SK-N-SH treated with all-trans-retinoic acid at 6 μM for 48 hours (cell line): ENCODE data around the gene LRP8.

Source experiments
- ATAC-seq: fragments of 200-7000 bp; cut with Tn5 transposase; 3 replicates; pipeline ENCODE4 v1.9.1; 2020; ENCODE audit warnings: mild to moderate bottlenecking, moderate library complexity
- ARNTL ChIP-seq: fragments of 450-650 bp; formaldehyde crosslinking; IDR thresholded peaks from 2 replicates; pipeline ENCODE4 v1.5.0; 2020; ENCODE audit warnings: low read depth, mild to moderate bottlenecking, moderate library complexity, borderline replicate concordance
- BACH2 ChIP-seq: fragments of 250-450 bp; sonication (Bioruptor Pico); IDR thresholded peaks from 2 replicates; pipeline ENCODE4 v1.9.0; 2021; ENCODE audit warnings: mild to moderate bottlenecking, borderline replicate concordance
- CSDC2 ChIP-seq: fragments of 250-450 bp; sonication (Bioruptor Pico); IDR thresholded peaks from 2 replicates; pipeline ENCODE4 v1.5.0; 2020; ENCODE audit warnings: mild to moderate bottlenecking, moderate library complexity
- ESRRG ChIP-seq: fragments of 250-450 bp; sonication (Bioruptor Pico); IDR thresholded peaks from 2 replicates; pipeline ENCODE4 v1.6.1; 2021; ENCODE audit warnings: mild to moderate bottlenecking
- GLIS3 ChIP-seq: fragments of 250-450 bp; sonication (Bioruptor Pico); IDR thresholded peaks from 2 replicates; pipeline ENCODE4 v1.5.0; 2020; ENCODE audit warnings: mild to moderate bottlenecking, moderate library complexity
- ISL1 ChIP-seq: fragments of 250-450 bp; sonication (Bioruptor Pico); IDR thresholded peaks from 2 replicates; pipeline ENCODE4 v2.1.2; 2022; ENCODE audit warnings: mild to moderate bottlenecking, moderate library complexity
- OSR1 ChIP-seq: fragments of 250-450 bp; sonication (Bioruptor Pico); IDR thresholded peaks from 2 replicates; pipeline ENCODE4 v1.8.0; 2022; ENCODE audit warnings: moderate library complexity, mild to moderate bottlenecking, inconsistent platforms
- PPARA ChIP-seq: fragments of 250-450 bp; sonication (Bioruptor Pico); IDR thresholded peaks from 2 replicates; pipeline ENCODE4 v1.5.0; 2020; ENCODE audit warnings: mild to moderate bottlenecking, borderline replicate concordance
- RARB ChIP-seq: fragments of 250-450 bp; sonication (Bioruptor Pico); IDR thresholded peaks from 2 replicates; pipeline ENCODE4 v1.8.0; 2021; ENCODE audit warnings: mild to moderate bottlenecking, moderate library complexity
- SNAI2 ChIP-seq: fragments of 250-450 bp; sonication (Bioruptor Pico); IDR thresholded peaks from 2 replicates; pipeline ENCODE4 v1.5.0; 2020; ENCODE audit warnings: mild to moderate bottlenecking, moderate library complexity
- TCF4 ChIP-seq: fragments of 250-450 bp; sonication (Bioruptor Pico); IDR thresholded peaks from 2 replicates; pipeline ENCODE4 v1.8.0; 2021; ENCODE audit warnings: mild to moderate bottlenecking, moderate library complexity, borderline replicate concordance
- TOX ChIP-seq: fragments of 250-450 bp; sonication (Bioruptor Pico); IDR thresholded peaks from 2 replicates; pipeline ENCODE4 v1.8.0; 2021; ENCODE audit warnings: mild to moderate bottlenecking, moderate library complexity, borderline replicate concordance
- ZC3H10 ChIP-seq: fragments of 250-450 bp; sonication (Bioruptor Pico); IDR thresholded peaks from 2 replicates; pipeline ENCODE4 v1.5.1; 2021; ENCODE audit warnings: mild to moderate bottlenecking, moderate library complexity
- ZFP3 ChIP-seq: fragments of 250-450 bp; sonication (Bioruptor Pico); IDR thresholded peaks from 2 replicates; pipeline ENCODE4 v1.5.0; 2020; ENCODE audit warnings: mild to moderate bottlenecking, moderate library complexity
- ZFP30 ChIP-seq: fragments of 450-650 bp; formaldehyde crosslinking; IDR thresholded peaks from 2 replicates; pipeline ENCODE4 v1.5.0; 2022; ENCODE audit warnings: mild to moderate bottlenecking, moderate library complexity
- ZNF565 ChIP-seq: fragments of 450-650 bp; formaldehyde crosslinking; conservative IDR thresholded peaks from 2 replicates; pipeline ENCODE4 v1.5.0; 2020; ENCODE audit warnings: low read depth, mild to moderate bottlenecking, moderate library complexity
- ZNF70 ChIP-seq: fragments of 450-650 bp; formaldehyde crosslinking; IDR thresholded peaks from 2 replicates; pipeline ENCODE4 v1.5.0; 2020; ENCODE audit warnings: mild to moderate bottlenecking, moderate library complexity
- ZNF8 ChIP-seq: fragments of 450-650 bp; formaldehyde crosslinking; IDR thresholded peaks from 2 replicates; pipeline ENCODE4 v1.5.0; 2020; ENCODE audit warnings: mild to moderate bottlenecking, moderate library complexity
- TF ChIP-seq, protein P1 (sequence below): fragments of 250-450 bp; sonication (Bioruptor Pico); IDR thresholded peaks from 2 replicates; pipeline ENCODE4 v1.5.1; 2021; ENCODE audit warnings: mild to moderate bottlenecking, moderate library complexity
- TF ChIP-seq, protein P2 (sequence below): fragments of 250-450 bp; sonication (Bioruptor Pico); IDR thresholded peaks from 2 replicates; pipeline ENCODE4 v1.8.0; 2020; ENCODE audit warnings: mild to moderate bottlenecking, moderate library complexity, borderline replicate concordance
- TF ChIP-seq, protein P3 (sequence below): fragments of 250-450 bp; sonication (Bioruptor Pico); IDR thresholded peaks from 2 replicates; pipeline ENCODE4 v1.8.0; 2021; ENCODE audit warnings: low read depth, mild to moderate bottlenecking, moderate library complexity, borderline replicate concordance
- TF ChIP-seq, protein P4 (sequence below): fragments of 250-450 bp; sonication (Bioruptor Pico); IDR thresholded peaks from 2 replicates; pipeline ENCODE4 v1.5.1; 2020; ENCODE audit warnings: low read depth, mild to moderate bottlenecking, moderate library complexity

LRP8 gene

DNA sequence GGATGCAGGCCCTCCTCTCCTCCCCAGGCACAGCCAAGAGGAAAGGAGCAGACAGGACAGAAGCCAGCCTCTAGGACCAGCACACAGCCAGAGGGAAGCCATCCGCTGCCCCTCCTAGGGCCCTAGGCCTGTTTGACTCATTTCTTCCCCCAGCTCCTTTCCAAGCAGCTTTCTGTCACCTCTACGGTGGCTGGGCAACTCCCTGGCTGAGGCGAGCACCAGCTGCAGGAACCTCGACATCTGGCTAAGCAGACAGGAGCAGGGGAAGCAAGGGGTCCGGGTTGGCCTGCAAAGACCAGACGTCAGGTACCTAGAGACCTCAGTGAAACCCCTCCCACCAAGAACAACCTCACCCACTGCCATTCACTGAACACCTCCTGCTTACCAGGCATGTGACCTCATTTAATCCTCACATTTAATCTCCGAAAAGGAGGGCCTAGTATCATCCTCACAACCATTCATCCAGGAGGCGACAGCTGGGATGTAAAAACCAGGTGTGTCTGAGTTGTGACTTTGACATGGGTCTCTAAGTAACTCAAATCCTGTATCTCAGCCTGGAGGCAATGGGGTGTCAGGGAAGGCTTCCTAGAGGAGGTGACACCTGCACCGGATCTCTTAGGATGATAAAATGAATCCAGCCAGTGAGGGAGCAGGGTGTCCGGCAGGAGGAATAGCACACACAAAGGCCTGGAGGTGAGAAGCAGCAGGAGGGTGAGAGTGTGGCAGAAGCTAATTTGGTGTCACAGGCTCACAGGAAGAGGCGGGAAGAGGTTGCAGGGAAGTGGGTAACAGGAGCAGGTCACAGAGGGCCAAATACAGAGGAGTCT, 5.9 kb downstream of the LRP8 start:
- TF ChIP-seq ZFP30 (no peak), TOX (no peak), BACH2 (CRISPR knock-in tag) (no peak), ZNF70 (CRISPR knock-in tag) (no peak)
- TF ChIP-seq, protein P1, sequence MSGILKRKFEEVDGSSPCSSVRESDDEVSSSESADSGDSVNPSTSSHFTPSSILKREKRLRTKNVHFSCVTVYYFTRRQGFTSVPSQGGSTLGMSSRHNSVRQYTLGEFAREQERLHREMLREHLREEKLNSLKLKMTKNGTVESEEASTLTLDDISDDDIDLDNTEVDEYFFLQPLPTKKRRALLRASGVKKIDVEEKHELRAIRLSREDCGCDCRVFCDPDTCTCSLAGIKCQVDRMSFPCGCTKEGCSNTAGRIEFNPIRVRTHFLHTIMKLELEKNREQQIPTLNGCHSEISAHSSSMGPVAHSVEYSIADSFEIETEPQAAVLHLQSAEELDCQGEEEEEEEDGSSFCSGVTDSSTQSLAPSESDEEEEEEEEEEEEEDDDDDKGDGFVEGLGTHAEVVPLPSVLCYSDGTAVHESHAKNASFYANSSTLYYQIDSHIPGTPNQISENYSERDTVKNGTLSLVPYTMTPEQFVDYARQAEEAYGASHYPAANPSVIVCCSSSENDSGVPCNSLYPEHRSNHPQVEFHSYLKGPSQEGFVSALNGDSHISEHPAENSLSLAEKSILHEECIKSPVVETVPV (CRISPR knock-in tag), result no peak
- no peak for ATAC-seq

DNA sequence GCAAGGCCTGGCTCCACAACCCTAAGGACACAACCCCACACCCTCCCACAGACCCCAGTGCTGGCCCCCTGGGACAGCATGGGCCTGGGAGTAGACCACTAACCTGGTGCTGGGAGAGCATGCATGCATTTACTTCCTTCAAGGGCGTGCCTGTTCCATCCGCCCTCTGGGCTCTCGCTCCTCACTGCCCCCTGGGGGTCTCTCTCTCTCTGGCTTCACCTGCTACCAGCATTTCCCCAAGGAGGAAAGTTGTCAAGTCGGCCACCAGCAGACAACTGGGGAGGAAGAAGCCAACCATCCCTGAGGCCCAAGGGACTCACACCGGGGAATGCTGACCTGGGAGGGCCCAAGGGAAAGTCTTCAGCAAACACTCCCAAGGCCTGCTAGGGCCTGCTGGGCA, 6.5 kb downstream of the LRP8 start:
- no peak for ATAC-seq
- TF ChIP-seq ZC3H10 (CRISPR knock-in tag) (no peak), ISL1 (CRISPR knock-in tag) (no peak), TOX (no peak), ARNTL (CRISPR knock-in tag) (no peak), ZNF8 (no peak), ESRRG (CRISPR knock-in tag) (no peak), BACH2 (CRISPR knock-in tag) (no peak), RARB (no peak), PPARA (CRISPR knock-in tag) (no peak)
- TF ChIP-seq, protein P2, sequence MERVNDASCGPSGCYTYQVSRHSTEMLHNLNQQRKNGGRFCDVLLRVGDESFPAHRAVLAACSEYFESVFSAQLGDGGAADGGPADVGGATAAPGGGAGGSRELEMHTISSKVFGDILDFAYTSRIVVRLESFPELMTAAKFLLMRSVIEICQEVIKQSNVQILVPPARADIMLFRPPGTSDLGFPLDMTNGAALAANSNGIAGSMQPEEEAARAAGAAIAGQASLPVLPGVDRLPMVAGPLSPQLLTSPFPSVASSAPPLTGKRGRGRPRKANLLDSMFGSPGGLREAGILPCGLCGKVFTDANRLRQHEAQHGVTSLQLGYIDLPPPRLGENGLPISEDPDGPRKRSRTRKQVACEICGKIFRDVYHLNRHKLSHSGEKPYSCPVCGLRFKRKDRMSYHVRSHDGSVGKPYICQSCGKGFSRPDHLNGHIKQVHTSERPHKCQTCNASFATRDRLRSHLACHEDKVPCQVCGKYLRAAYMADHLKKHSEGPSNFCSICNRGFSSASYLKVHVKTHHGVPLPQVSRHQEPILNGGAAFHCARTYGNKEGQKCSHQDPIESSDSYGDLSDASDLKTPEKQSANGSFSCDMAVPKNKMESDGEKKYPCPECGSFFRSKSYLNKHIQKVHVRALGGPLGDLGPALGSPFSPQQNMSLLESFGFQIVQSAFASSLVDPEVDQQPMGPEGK (CRISPR knock-in tag), result no peak
- TF ChIP-seq, all 23 proteins: peak for 0

DNA sequence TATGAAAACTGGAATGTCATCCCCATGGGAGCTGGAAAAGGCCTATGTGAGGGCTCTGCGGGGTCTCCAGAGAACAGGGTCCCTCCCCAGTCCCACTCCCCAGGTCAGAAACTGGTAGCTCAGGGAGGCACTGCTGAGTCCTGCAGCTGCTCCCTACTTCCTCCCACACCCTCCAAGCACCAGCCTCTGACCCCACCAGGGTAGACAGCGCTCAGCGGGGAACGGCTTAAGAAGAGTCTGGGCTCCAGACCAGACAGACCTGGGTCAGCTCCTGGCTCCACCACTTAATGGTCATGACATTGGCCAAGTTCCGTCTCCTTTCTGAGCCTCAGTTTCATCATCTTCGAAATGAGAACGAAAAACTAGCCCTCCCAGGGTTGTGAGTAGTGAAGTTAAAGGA, 7.2 kb downstream of the LRP8 start:
- TF ChIP-seq SNAI2 (CRISPR knock-in tag), result no peak
- TF ChIP-seq, protein P3, sequence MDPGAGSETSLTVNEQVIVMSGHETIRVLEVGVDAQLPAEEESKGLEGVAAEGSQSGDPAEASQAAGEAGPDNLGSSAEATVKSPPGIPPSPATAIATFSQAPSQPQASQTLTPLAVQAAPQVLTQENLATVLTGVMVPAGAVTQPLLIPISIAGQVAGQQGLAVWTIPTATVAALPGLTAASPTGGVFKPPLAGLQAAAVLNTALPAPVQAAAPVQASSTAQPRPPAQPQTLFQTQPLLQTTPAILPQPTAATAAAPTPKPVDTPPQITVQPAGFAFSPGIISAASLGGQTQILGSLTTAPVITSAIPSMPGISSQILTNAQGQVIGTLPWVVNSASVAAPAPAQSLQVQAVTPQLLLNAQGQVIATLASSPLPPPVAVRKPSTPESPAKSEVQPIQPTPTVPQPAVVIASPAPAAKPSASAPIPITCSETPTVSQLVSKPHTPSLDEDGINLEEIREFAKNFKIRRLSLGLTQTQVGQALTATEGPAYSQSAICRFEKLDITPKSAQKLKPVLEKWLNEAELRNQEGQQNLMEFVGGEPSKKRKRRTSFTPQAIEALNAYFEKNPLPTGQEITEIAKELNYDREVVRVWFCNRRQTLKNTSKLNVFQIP, result no peak
- TF ChIP-seq, protein P1 (CRISPR knock-in tag), result no peak
- no peak for TF ChIP-seq ZFP3 (CRISPR knock-in tag)
- no peak for TF ChIP-seq ZNF70 (CRISPR knock-in tag)
- no peak for TF ChIP-seq TCF4 (CRISPR knock-in tag)
- TF ChIP-seq ZC3H10 (CRISPR knock-in tag), result no peak
- TF ChIP-seq ZFP30, result no peak
- no peak for TF ChIP-seq TOX
- no peak for TF ChIP-seq GLIS3
- no peak for TF ChIP-seq OSR1 (CRISPR knock-in tag)
- TF ChIP-seq CSDC2 (CRISPR knock-in tag), result no peak
- no peak for TF ChIP-seq ZNF565 (CRISPR knock-in tag)
- no peak for TF ChIP-seq BACH2 (CRISPR knock-in tag)
- TF ChIP-seq RARB, result no peak
- no peak for TF ChIP-seq ISL1 (CRISPR knock-in tag)
- TF ChIP-seq, protein P4, sequence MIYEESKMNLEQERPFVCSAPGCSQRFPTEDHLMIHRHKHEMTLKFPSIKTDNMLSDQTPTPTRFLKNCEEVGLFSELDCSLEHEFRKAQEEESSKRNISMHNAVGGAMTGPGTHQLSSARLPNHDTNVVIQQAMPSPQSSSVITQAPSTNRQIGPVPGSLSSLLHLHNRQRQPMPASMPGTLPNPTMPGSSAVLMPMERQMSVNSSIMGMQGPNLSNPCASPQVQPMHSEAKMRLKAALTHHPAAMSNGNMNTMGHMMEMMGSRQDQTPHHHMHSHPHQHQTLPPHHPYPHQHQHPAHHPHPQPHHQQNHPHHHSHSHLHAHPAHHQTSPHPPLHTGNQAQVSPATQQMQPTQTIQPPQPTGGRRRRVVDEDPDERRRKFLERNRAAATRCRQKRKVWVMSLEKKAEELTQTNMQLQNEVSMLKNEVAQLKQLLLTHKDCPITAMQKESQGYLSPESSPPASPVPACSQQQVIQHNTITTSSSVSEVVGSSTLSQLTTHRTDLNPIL, result no peak
- no peak for ATAC-seq
